ENCODE data around the gene FHDC1. TPM values are rescaled to one million over a fixed set of nuclear protein-coding genes. Genes with fewer than 3 reads are reported as not detected.

The FHDC1 gene
- total RNA-seq, 4 donors from 2014 or later, result 6.6 to 32.8 (median 25.4) TPM

- H3K27me3 ChIP-seq, result no peaks in the 10 kb centered on the region
- H3K4me1 ChIP-seq, result no peaks in the 10 kb centered on the region
- H3K27ac ChIP-seq, result no peak overlapping the region
- H3K36me3 ChIP-seq, result no peaks in the 10 kb centered on the region
- no peak overlapping the region for H3K4me3 ChIP-seq
- no peak for DNase-seq
- H3K9me3 ChIP-seq, result no peaks in the 10 kb centered on the region
- TF ChIP-seq CTCF (IDR thresholded peaks at IDR 0.05) (no peak), POLR2A (IDR thresholded peaks at IDR 0.05) (no peak)
These were observed 9.2 kb upstream of the FHDC1 start for GRCh38 chr4:152926959-152927358.

- H3K27ac ChIP-seq, result no peak overlapping the region
- no peak for DNase-seq
- no peak overlapping the region for H3K4me3 ChIP-seq
- no peaks in the 10 kb centered on the region for H3K36me3 ChIP-seq
- H3K27me3 ChIP-seq, result no peaks in the 10 kb centered on the region
- H3K4me1 ChIP-seq, result no peaks in the 10 kb centered on the region
- TF ChIP-seq CTCF (IDR thresholded peaks at IDR 0.05), result no peak
- no peaks in the 10 kb centered on the region for H3K9me3 ChIP-seq
These were observed 8.4 kb upstream of the FHDC1 start for GRCh38 chr4:152927737-152928136.

- Histone ChIP-seq H3K9me3 (no peaks in the 10 kb centered on the region), H3K4me3 (no peak overlapping the region), H3K27ac (no peak overlapping the region), H3K36me3 (no peaks in the 10 kb centered on the region), H3K27me3 (no peaks in the 10 kb centered on the region), H3K4me1 (no peaks in the 10 kb centered on the region)
- DNase-seq, result no peak
- TF ChIP-seq CTCF (IDR thresholded peaks at IDR 0.05) (no peak), POLR2A (IDR thresholded peaks at IDR 0.05) (no peak)
These were observed 7.8 kb upstream of the FHDC1 start for GRCh38 chr4:152928286-152928685.

GRCh38 chr4:152929888-152930287, 6.2 kb upstream of the FHDC1 start:
- Histone ChIP-seq H3K9me3 (no peaks in the 10 kb centered on the region), H3K27me3 (no peaks in the 10 kb centered on the region), H3K4me3 (no peak overlapping the region), H3K4me1 (no peaks in the 10 kb centered on the region), H3K27ac (no peak overlapping the region), H3K36me3 (no peaks in the 10 kb centered on the region)
- TF ChIP-seq POLR2A (IDR thresholded peaks at IDR 0.05), result no peak
- no peak for TF ChIP-seq CTCF (IDR thresholded peaks at IDR 0.05)
- no peak for DNase-seq

- no peaks in the 10 kb centered on the region for H3K36me3 ChIP-seq
- H3K9me3 ChIP-seq, result no peaks in the 10 kb centered on the region
- H3K4me1 ChIP-seq, result peaks cover 0 to 22% (median 4%) of the 10 kb centered on the region in 4 donors
- TF ChIP-seq POLR2A (IDR thresholded peaks at IDR 0.05) (no peak), CTCF (IDR thresholded peaks at IDR 0.05) (peak in 2 of 6 experiments; percentile 6 to 13)
- peak overlapping the region in 3 of 4 donors; percentile 80 to 99 (median 91) for H3K27ac ChIP-seq
- no peaks in the 10 kb centered on the region for H3K27me3 ChIP-seq
- peak in 2 of 3 donors; percentile 69 to 80 for DNase-seq
- peak overlapping the region in 2 of 4 donors; percentile 84 to 87 for H3K4me3 ChIP-seq
These were observed 980 bp upstream of the FHDC1 start for GRCh38 chr4:152935143-152935542.

Measured in Peyer's patch (tissue), 4 donors.